ENCODE measurements around the gene ADAMTS7. TPM values are rescaled to one million over a fixed set of nuclear protein-coding genes. Genes with fewer than 3 reads are reported as not detected.
"Not testable (repeated sequence)": the region's sequence is repeated elsewhere in the genome, so short reads cannot be mapped to it uniquely, and the experiment has no call there.

ADAMTS7 gene
- total RNA-seq, 2 donors from 2014 or later = 35.8 to 45.9 TPM

GRCh38 chr15:78837131-78837530, 25.9 kb upstream of the ADAMTS7 start:
- no peak for DNase-seq
- ATAC-seq = no peak
- intact Hi-C loops (cut with DNase I) = no loop called here

- intact Hi-C loops (cut with DNase I) = no loop called here
- ATAC-seq = no peak
- DNase-seq = no peak
Observed at GRCh38 chr15:78836333-78836732, 25.1 kb upstream of the ADAMTS7 start.

GRCh38 chr15:78831229-78832207, 20.3 kb upstream of the ADAMTS7 start:
- intact Hi-C loops (cut with DNase I) = no loop called here
- ATAC-seq (peak in 1 of 2 donors; percentile 8), DNase-seq (peak; percentile 24)

- DNase-seq (peak; percentile 29), ATAC-seq (peak; percentile 38 to 39)
- intact Hi-C loops (cut with DNase I) = no loop called here
Observed at GRCh38 chr15:78830514-78831228, 19.4 kb upstream of the ADAMTS7 start.

- peak; percentile 11 to 33 for ATAC-seq
- intact Hi-C loops (cut with DNase I) = no loop called here
- no peak for DNase-seq
Observed at GRCh38 chr15:78828920-78829319, 17.7 kb upstream of the ADAMTS7 start.

- no peak for DNase-seq
- no peak for ATAC-seq
- intact Hi-C loops (cut with DNase I) = no loop called here
Observed at GRCh38 chr15:78822514-78822913, 11.2 kb upstream of the ADAMTS7 start.

GRCh38 chr15:78811825-78812183, 540 bp upstream of the ADAMTS7 start:
- intact Hi-C loops (cut with DNase I) = loop anchor here in 1 of 2 donors (5.0 kb wide), 2 partner anchors 45 to 60 kb away; no protein-coding TSS in a partner anchor
- peak; percentile 35 for DNase-seq
- peak; percentile 3 to 12 for ATAC-seq

- intact Hi-C loops (cut with DNase I) = loop anchor here in 1 of 2 donors (5.0 kb wide), 2 partner anchors 47 to 58 kb away; no protein-coding TSS in a partner anchor
- peak; percentile 76 for DNase-seq
- peak; percentile 30 to 50 for ATAC-seq
Observed at GRCh38 chr15:78810362-78811123, 721 bp downstream of the ADAMTS7 start.

- intact Hi-C loops (cut with DNase I) = loop anchor here in 1 of 2 donors (5.0 kb wide), 2 partner anchors 47 to 58 kb away; no protein-coding TSS in a partner anchor
- DNase-seq (no peak), ATAC-seq (peak in 1 of 2 donors; percentile 9)
Observed at GRCh38 chr15:78810003-78810361, 1.3 kb downstream of the ADAMTS7 start.

GRCh38 chr15:78808550-78808949, 2.7 kb downstream of the ADAMTS7 start:
- peak; percentile 53 for DNase-seq
- intact Hi-C loops (cut with DNase I) = no loop called here
- ATAC-seq = peak; percentile 29 to 39

GRCh38 chr15:78807359-78807758, 3.9 kb downstream of the ADAMTS7 start:
- ATAC-seq = no peak
- no peak for DNase-seq
- intact Hi-C loops (cut with DNase I) = no loop called here

GRCh38 chr15:78804391-78804792, 6.9 kb downstream of the ADAMTS7 start:
- DNase-seq (peak; percentile 44), ATAC-seq (peak; percentile 19 to 61)
- intact Hi-C loops (cut with DNase I) = no loop called here

GRCh38 chr15:78800806-78801205, 10.5 kb downstream of the ADAMTS7 start:
- intact Hi-C loops (cut with DNase I) = no loop called here
- no peak for DNase-seq
- no peak for ATAC-seq

GRCh38 chr15:78800189-78800588, 11.1 kb downstream of the ADAMTS7 start:
- ATAC-seq = no peak
- DNase-seq = no peak
- intact Hi-C loops (cut with DNase I) = no loop called here

GRCh38 chr15:78799102-78799501, 12.2 kb downstream of the ADAMTS7 start:
- DNase-seq; ATAC-seq; intact Hi-C loops (cut with DNase I): not testable (repeated sequence)

- peak; percentile 62 for DNase-seq
- peak; percentile 85 to 96 for ATAC-seq
Observed at GRCh38 chr15:78798355-78798754, 12.9 kb downstream of the ADAMTS7 start.

GRCh38 chr15:78797951-78798350, 13.3 kb downstream of the ADAMTS7 start:
- intact Hi-C loops (cut with DNase I) = no loop called here
- DNase-seq (no peak), ATAC-seq (peak; percentile 21 to 37)

More at GRCh38 chr15:78798355-78798754, 12.9 kb downstream of the ADAMTS7 start:
- intact Hi-C loops (cut with DNase I) = not testable (repeated sequence)

- intact Hi-C loops (cut with DNase I) = no loop called here
- no peak for ATAC-seq
- no peak for DNase-seq
Observed at GRCh38 chr15:78796510-78796909, 14.8 kb downstream of the ADAMTS7 start.

- no peak for ATAC-seq
- intact Hi-C loops (cut with DNase I) = no loop called here
Observed at GRCh38 chr15:78795043-78795442, 16.2 kb downstream of the ADAMTS7 start.

More at GRCh38 chr15:78795043-78795442, 16.2 kb downstream of the ADAMTS7 start:
- DNase-seq = no peak

Data from left cardiac atrium (tissue), 4 donors.